ENCODE results near the gene KRT31. TPM values are rescaled to one million over a fixed set of nuclear protein-coding genes. Genes with fewer than 3 reads are reported as not detected.
"Not testable (repeated sequence)": the region's sequence is repeated elsewhere in the genome, so short reads cannot be mapped to it uniquely, and the experiment has no call there.

Gene KRT31
- total and polyA plus RNA-seq, 4 donors: 0.11 to 0.15 TPM; not detected in 2

GRCh38 chr17:41381943-41382342 lies 15.5 kb downstream of the KRT31 start, which contains the start of gene KRT34:
Gene KRT34 (minus strand): TSS chr17:41382306. CDS start chr17:41382246, 60 bp downstream.
- H3K9me3 ChIP-seq (ENCODE audit: control insufficient read depth, insufficient read depth, low read length); H3K36me3 ChIP-seq (ENCODE audit: control insufficient read depth, insufficient read depth, low read length); H3K4me3 ChIP-seq (ENCODE audit: low read depth, low read length); H3K27me3 ChIP-seq (ENCODE audit: control insufficient read depth, insufficient read depth, low read length); H3K4me1 ChIP-seq (ENCODE audit: control insufficient read depth, insufficient read depth, low read length); DNase-seq (ENCODE audit: low read depth in 4 of 6, low spot score in 6 of 6); H3K27ac ChIP-seq (ENCODE audit: low read depth, low read length): not testable (repeated sequence)
- WGBS (ENCODE audit: insufficient coverage): 94% methylated on average over 12 of the region's 13 CpGs

GRCh38 chr17:41380091-41380490 lies 17.3 kb downstream of the KRT31 start:
- not testable (repeated sequence) for H3K9me3 ChIP-seq (ENCODE audit: control insufficient read depth, insufficient read depth, low read length); DNase-seq (ENCODE audit: low read depth in 4 of 6, low spot score in 6 of 6); H3K4me1 ChIP-seq (ENCODE audit: control insufficient read depth, insufficient read depth, low read length); H3K4me3 ChIP-seq (ENCODE audit: low read depth, low read length); H3K27me3 ChIP-seq (ENCODE audit: control insufficient read depth, insufficient read depth, low read length); H3K36me3 ChIP-seq (ENCODE audit: control insufficient read depth, insufficient read depth, low read length); H3K27ac ChIP-seq (ENCODE audit: low read depth, low read length)
- WGBS (ENCODE audit: insufficient coverage): 94% methylated on average over 7 of the region's 7 CpGs

GRCh38 chr17:41377546-41377945 lies 19.9 kb downstream of the KRT31 start:
- Histone ChIP-seq H3K36me3 (ENCODE audit: control insufficient read depth, insufficient read depth, low read length) (no peaks in the 10 kb centered on the region), H3K27me3 (ENCODE audit: control insufficient read depth, insufficient read depth, low read length) (peaks cover 5% of the 10 kb centered on the region), H3K4me1 (ENCODE audit: control insufficient read depth, insufficient read depth, low read length) (no peaks in the 10 kb centered on the region), H3K9me3 (ENCODE audit: control insufficient read depth, insufficient read depth, low read length) (no peaks in the 10 kb centered on the region), H3K27ac (ENCODE audit: low read depth, low read length) (no peak overlapping the region), H3K4me3 (ENCODE audit: low read depth, low read length) (no peak overlapping the region)
- 83% methylated on average over 2 of the region's 2 CpGs for WGBS (ENCODE audit: insufficient coverage)
- DNase-seq (ENCODE audit: low read depth in 4 of 6, low spot score in 6 of 6): no peak

GRCh38 chr17:41369713-41370112 lies 27.7 kb downstream of the KRT31 start, which contains the start of gene KRT33B:
Gene KRT33B (minus strand): TSS chr17:41369813. CDS start chr17:41369750, 63 bp downstream.
- H3K27me3 ChIP-seq (ENCODE audit: control insufficient read depth, insufficient read depth, low read length): no peaks in the 10 kb centered on the region
- no peak within 1 kb of the TSS for H3K27ac ChIP-seq (ENCODE audit: low read depth, low read length)
- no peaks in the 10 kb centered on the region for H3K36me3 ChIP-seq (ENCODE audit: control insufficient read depth, insufficient read depth, low read length)
- WGBS (ENCODE audit: insufficient coverage): 100% methylated on average over 1 of the region's 1 CpG
- no peak for DNase-seq (ENCODE audit: low read depth in 4 of 6, low spot score in 6 of 6)
- no peaks in the 10 kb centered on the region for H3K9me3 ChIP-seq (ENCODE audit: control insufficient read depth, insufficient read depth, low read length)
- no peak within 1 kb of the TSS for H3K4me3 ChIP-seq (ENCODE audit: low read depth, low read length)
- H3K4me1 ChIP-seq (ENCODE audit: control insufficient read depth, insufficient read depth, low read length): no peaks in the 10 kb centered on the region

DNA sequence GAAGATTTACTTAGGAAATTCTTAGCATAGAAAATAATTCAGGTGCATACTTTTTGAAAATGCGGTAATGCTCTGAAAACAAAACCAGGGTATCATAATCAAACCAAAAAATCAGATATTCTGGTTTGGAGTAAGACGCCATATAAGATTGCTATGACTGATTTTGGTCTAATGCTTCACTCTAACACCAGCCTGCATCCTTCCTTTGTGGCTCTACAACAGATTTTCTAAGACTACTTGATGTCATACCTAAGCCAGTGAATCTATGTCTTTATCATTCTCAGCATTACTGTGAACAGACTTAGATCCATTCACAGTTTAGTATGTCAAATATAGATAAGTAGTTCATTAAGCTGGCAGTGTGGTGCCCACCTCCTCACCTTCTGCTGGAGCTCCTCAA lies 28.4 kb downstream of the KRT31 start:
- no peaks in the 10 kb centered on the region for H3K4me1 ChIP-seq (ENCODE audit: control insufficient read depth, insufficient read depth, low read length)
- WGBS (ENCODE audit: insufficient coverage): no CpG with 5 or more reads among the region's 2 CpGs
- no peak overlapping the region for H3K27ac ChIP-seq (ENCODE audit: low read depth, low read length)
- H3K4me3 ChIP-seq (ENCODE audit: low read depth, low read length): no peak overlapping the region
- no peak for DNase-seq (ENCODE audit: low read depth in 4 of 6, low spot score in 6 of 6)
- no peaks in the 10 kb centered on the region for H3K9me3 ChIP-seq (ENCODE audit: control insufficient read depth, insufficient read depth, low read length)
- no peaks in the 10 kb centered on the region for H3K36me3 ChIP-seq (ENCODE audit: control insufficient read depth, insufficient read depth, low read length)
- no peaks in the 10 kb centered on the region for H3K27me3 ChIP-seq (ENCODE audit: control insufficient read depth, insufficient read depth, low read length)

DNA sequence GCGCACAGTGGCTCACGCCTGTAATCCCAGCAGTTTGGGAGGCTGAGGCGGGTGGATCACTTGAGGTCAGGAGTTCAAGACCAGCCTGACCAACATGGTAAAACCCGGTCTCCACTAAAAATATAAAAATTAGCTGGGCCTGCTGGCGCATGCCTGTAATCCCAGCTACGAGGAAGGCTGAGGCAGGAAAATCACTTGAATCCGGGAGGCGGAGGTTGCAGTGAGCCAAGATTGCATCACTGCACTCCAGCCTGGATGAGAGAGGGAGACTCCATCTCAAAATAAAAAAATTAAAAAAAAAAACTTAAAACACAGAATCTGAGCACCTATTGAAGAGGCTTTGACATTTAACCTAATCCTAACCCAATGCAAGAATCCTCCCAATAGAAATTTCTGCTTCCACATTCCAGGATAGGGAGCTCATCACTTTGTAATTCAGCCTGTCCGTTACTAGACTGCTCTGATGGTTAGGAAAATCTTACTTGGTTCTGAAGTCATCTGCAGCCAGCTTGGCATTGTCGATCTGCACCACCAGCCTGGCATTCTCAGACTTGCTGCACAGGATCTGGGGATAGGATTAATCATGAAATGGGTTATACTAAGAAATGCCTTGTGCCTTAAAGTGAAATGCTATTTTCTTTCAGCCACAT lies 29.9 kb downstream of the KRT31 start:
- WGBS (ENCODE audit: insufficient coverage): 71% methylated on average over 4 of the region's 10 CpGs
- DNase-seq (ENCODE audit: low read depth in 4 of 6, low spot score in 6 of 6): peak in 1 of 6 donors; percentile 4
- H3K4me3 ChIP-seq (ENCODE audit: low read depth, low read length): no peak overlapping the region

DNA sequence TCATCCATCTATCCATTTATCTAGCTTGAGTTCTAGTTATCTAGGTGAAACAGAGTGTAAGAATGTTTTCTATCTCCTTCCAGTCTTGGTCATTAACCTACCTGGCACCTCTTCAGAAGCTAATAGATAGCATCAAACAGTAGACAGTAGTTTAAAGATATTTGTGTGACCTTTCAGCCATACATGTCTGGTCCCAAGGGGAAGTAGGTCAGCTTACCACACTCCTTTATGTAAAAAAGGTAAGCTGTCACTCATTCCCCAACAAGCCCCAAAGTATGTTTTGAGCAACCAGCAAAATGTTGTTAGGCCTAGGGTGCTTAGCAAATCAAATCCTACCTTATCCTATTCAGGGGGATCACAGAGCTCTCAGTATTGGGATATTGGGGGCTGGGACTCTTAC lies 31.3 kb downstream of the KRT31 start:
- Histone ChIP-seq H3K4me1 (ENCODE audit: control insufficient read depth, insufficient read depth, low read length) (no peaks in the 10 kb centered on the region), H3K4me3 (ENCODE audit: low read depth, low read length) (no peak overlapping the region), H3K27ac (ENCODE audit: low read depth, low read length) (no peak overlapping the region), H3K36me3 (ENCODE audit: control insufficient read depth, insufficient read depth, low read length) (no peaks in the 10 kb centered on the region), H3K27me3 (ENCODE audit: control insufficient read depth, insufficient read depth, low read length) (no peaks in the 10 kb centered on the region), H3K9me3 (ENCODE audit: control insufficient read depth, insufficient read depth, low read length) (no peaks in the 10 kb centered on the region)
- no peak for DNase-seq (ENCODE audit: low read depth in 4 of 6, low spot score in 6 of 6)

More for the DNA sequence above, 29.9 kb downstream of the KRT31 start:
- Histone ChIP-seq H3K9me3 (ENCODE audit: control insufficient read depth, insufficient read depth, low read length) (no peaks in the 10 kb centered on the region), H3K4me1 (ENCODE audit: control insufficient read depth, insufficient read depth, low read length) (no peaks in the 10 kb centered on the region), H3K27ac (ENCODE audit: low read depth, low read length) (no peak overlapping the region), H3K27me3 (ENCODE audit: control insufficient read depth, insufficient read depth, low read length) (no peaks in the 10 kb centered on the region), H3K36me3 (ENCODE audit: control insufficient read depth, insufficient read depth, low read length) (no peaks in the 10 kb centered on the region)

GRCh38 chr17:41363881-41364280 lies 33.5 kb downstream of the KRT31 start:
- Histone ChIP-seq H3K4me3 (ENCODE audit: low read depth, low read length) (no peak overlapping the region), H3K27me3 (ENCODE audit: control insufficient read depth, insufficient read depth, low read length) (no peaks in the 10 kb centered on the region), H3K9me3 (ENCODE audit: control insufficient read depth, insufficient read depth, low read length) (no peaks in the 10 kb centered on the region), H3K36me3 (ENCODE audit: control insufficient read depth, insufficient read depth, low read length) (no peaks in the 10 kb centered on the region), H3K4me1 (ENCODE audit: control insufficient read depth, insufficient read depth, low read length) (no peaks in the 10 kb centered on the region), H3K27ac (ENCODE audit: low read depth, low read length) (no peak overlapping the region)
- 94% methylated on average over 1 of the region's 2 CpGs for WGBS (ENCODE audit: insufficient coverage)
- no peak for DNase-seq (ENCODE audit: low read depth in 4 of 6, low spot score in 6 of 6)

DNA sequence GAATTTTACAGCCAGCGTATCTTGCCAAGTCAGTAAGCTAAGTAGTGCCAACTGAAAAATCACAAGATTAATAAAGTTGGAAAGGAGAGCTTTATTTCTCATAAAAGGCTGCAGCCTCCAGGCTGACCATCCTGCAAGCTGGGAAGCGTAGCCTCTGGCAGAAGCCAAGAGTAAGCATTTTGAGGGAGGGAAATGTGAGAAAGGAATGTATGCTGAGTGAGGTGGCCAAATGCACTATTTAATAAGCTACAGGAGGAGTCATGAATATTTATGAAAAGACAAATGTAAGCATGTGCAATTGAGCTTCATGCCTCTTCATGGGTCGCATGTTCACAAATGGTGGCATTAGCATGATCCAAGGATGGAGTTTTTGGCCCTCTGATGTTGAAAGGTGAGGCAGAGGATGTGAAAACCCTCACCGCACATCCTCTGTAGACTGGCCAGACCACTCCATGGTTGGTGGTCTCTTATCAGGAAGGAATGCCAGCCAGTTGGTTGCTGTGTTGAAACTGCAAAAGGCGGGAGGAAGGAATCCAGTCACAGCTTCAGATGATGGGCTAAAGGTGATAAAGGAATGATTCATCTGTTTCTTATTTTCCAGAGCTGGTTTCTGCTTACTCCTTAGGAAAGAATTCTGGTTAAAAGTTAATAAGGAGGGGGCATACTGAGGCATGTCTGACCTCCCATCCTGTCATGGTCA lies 37.0 kb downstream of the KRT31 start:
- Histone ChIP-seq H3K9me3 (ENCODE audit: control insufficient read depth, insufficient read depth, low read length) (no peaks in the 10 kb centered on the region), H3K27me3 (ENCODE audit: control insufficient read depth, insufficient read depth, low read length) (no peaks in the 10 kb centered on the region), H3K36me3 (ENCODE audit: control insufficient read depth, insufficient read depth, low read length) (no peaks in the 10 kb centered on the region), H3K4me3 (ENCODE audit: low read depth, low read length) (no peak overlapping the region), H3K4me1 (ENCODE audit: control insufficient read depth, insufficient read depth, low read length) (no peaks in the 10 kb centered on the region), H3K27ac (ENCODE audit: low read depth, low read length) (no peak overlapping the region)
- DNase-seq (ENCODE audit: low read depth in 4 of 6, low spot score in 6 of 6): no peak
- 90% methylated on average over 5 of the region's 5 CpGs for WGBS (ENCODE audit: insufficient coverage)

DNA sequence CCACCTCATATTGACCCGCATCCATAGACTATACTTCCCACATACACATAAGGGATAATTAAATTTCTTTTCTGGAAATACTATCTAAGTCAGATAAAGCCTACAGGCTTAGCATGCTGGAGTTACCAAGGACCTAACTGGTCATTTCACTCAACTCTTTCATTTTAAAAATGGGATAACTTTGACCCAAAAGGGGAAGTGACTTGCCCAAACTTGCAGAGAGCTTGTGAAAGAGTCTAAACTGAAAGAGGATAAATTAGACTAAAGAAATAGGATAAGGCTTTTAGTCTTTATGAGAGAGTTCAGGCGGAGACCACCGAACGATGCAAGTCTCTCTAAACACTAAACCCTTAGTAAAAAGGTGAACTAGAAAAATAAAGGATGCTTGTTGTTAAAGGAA lies 42.9 kb downstream of the KRT31 start:
- no peak overlapping the region for H3K27ac ChIP-seq (ENCODE audit: low read depth, low read length)
- no CpG with 5 or more reads among the region's 4 CpGs for WGBS (ENCODE audit: insufficient coverage)
- DNase-seq (ENCODE audit: low read depth in 4 of 6, low spot score in 6 of 6): no peak

More for the DNA sequence above, 42.9 kb downstream of the KRT31 start:
- Histone ChIP-seq H3K4me3 (ENCODE audit: low read depth, low read length) (no peak overlapping the region), H3K36me3 (ENCODE audit: control insufficient read depth, insufficient read depth, low read length) (no peaks in the 10 kb centered on the region), H3K4me1 (ENCODE audit: control insufficient read depth, insufficient read depth, low read length) (no peaks in the 10 kb centered on the region), H3K27me3 (ENCODE audit: control insufficient read depth, insufficient read depth, low read length) (no peaks in the 10 kb centered on the region), H3K9me3 (ENCODE audit: control insufficient read depth, insufficient read depth, low read length) (no peaks in the 10 kb centered on the region)
